H1 (cell line): ENCODE measurements around the gene ZNF672. TPM values are rescaled to one million over a fixed set of nuclear protein-coding genes. Genes with fewer than 3 reads are reported as not detected.

Experiments used
- ATF2 ChIP-seq: IDR thresholded peaks from 2 replicates; pipeline ENCODE4 v1.6.1; 2012; ENCODE audit warnings: low read length, inconsistent platforms
- PHF8 ChIP-seq: fragments of 200-600 bp; sonication (generic); conservative IDR thresholded peaks from 2 replicates; pipeline ENCODE4 v1.7.1; 2012; ENCODE audit warnings: low read depth, mild to moderate bottlenecking, inconsistent platforms, low read length, moderate library complexity
- SIX5 ChIP-seq: IDR thresholded peaks from 2 replicates; pipeline ENCODE4 v1.6.1; 2011; ENCODE audit warnings: mild to moderate bottlenecking, low read depth, low read length
- polyA plus RNA-seq, 7 experiments: library from polyadenylated mRNA; depleted of rRNA in 3 of 7; stranded (reverse) in 5 of 7; unstranded in 2 of 7; fragments of >200 nt in 5 of 7; fragments of 200-250 nt in 2 of 7; gene quantifications; 1 replicate in 5 of 7; 2 replicates in 1 of 7; 4 replicates in 1 of 7; pipeline versions ENCODE4 v1.2.1 to v1.2.3, GENCODE V29; 2011 to 2013; ENCODE audit warnings: missing spikeins in 2 of 7, mixed read lengths in 2 of 7
- total RNA-seq: library from RNA; stranded (reverse); fragmentation: NEBNext Ultra II Directional; extraction: Animal tissue kit (Norgen Biotek cat#: 25700); gene quantifications from 2 replicates; pipeline ENCODE4 v1.2.1, GENCODE V29; 2021

ZNF672 gene
- total and polyA plus RNA-seq, 2 of the 8 experiments (the other 6 are each of a cell fraction or from before 2014, with no cell fraction given), result 30.7 to 40.4 TPM

- TF ChIP-seq ATF2 (no peak), PHF8 (no peak), SIX5 (no peak)
Measured at GRCh38 chr1:248815407-248816034, 22.5 kb upstream of the ZNF672 start (continued).
